Gastroesophageal sphincter (tissue), 4 donors: ENCODE results near the gene PXDC1. TPM values are rescaled to one million over a fixed set of nuclear protein-coding genes. Genes with fewer than 3 reads are reported as not detected.
"Not testable (repeated sequence)": the region's sequence is repeated elsewhere in the genome, so short reads cannot be mapped to it uniquely, and the experiment has no call there.

ENCODE experiments used
- ATAC-seq: fragments of 150-250 bp; one replicate; pipeline ENCODE4 v1.9.1; 2016; ENCODE audit warnings: mild to moderate bottlenecking, moderate library complexity
- H3K27ac ChIP-seq, 4 donors: fragments of 200-600 bp; sonication (generic) in 3 of 4; 1 replicate in 3 of 4; 2 replicates in 1 of 4; pipeline ENCODE4 v1.5.1; 2016 to 2019
- H3K27me3 ChIP-seq: fragments of 200-600 bp; sonication (generic); one replicate; pipeline ENCODE4 v1.5.1; 2019
- H3K36me3 ChIP-seq, 2 donors: fragments of 200-600 bp; sonication (generic); one replicate each; pipeline ENCODE4 v1.5.1; 2019; ENCODE audit warnings: control low read depth in 1 of 2
- H3K4me1 ChIP-seq, 3 donors: fragments of 200-600 bp; sonication (generic); 1 replicate in 2 of 3; 2 replicates in 1 of 3; pipeline ENCODE4 v1.5.1; 2016 to 2019; ENCODE audit warnings: control low read depth in 2 of 3
- H3K4me3 ChIP-seq, 2 donors: fragments of 200-600 bp; sonication (generic); one replicate each; pipeline ENCODE4 v1.5.1; 2019; ENCODE audit warnings: mild to moderate bottlenecking in 1 of 2, moderate library complexity in 1 of 2
- H3K9me3 ChIP-seq, 3 donors: fragments of 200-600 bp; sonication (generic); one replicate each; pipeline ENCODE4 v1.5.1; 2017 to 2019; ENCODE audit warnings: control low read depth in 2 of 3
- CTCF ChIP-seq, 4 experiments: fragments of 200-600 bp in 2 of 4; fragments of 450-650 bp in 2 of 4; sonication (generic) in 1 of 4; IDR thresholded peaks; one replicate each; pipeline ENCODE4 v1.5.1; 2017 to 2019; ENCODE audit warnings: antibody characterized with exemption in 4 of 4, mild to moderate bottlenecking in 2 of 4, moderate library complexity in 2 of 4
- EP300 ChIP-seq: sonication (generic); formaldehyde crosslinking; IDR thresholded peaks from one replicate; pipeline ENCODE4 v1.6.1; 2017; ENCODE audit warnings: antibody characterized with exemption, mild to moderate bottlenecking
- POLR2A ChIP-seq, 2 donors: fragments of 450-650 bp; IDR thresholded peaks; one replicate each; pipeline ENCODE4 v1.6.1; 2017; ENCODE audit warnings: antibody characterized with exemption in 2 of 2, mild to moderate bottlenecking in 2 of 2, moderate library complexity in 1 of 2
- POLR2AphosphoS5 ChIP-seq: sonication (generic); formaldehyde crosslinking; IDR thresholded peaks from one replicate; pipeline ENCODE4 v1.6.1; 2017; ENCODE audit warnings: antibody characterized with exemption
- WGBS, 2 donors: methylation state at CpG; one replicate each; pipeline ENCODE4 v1.1.5; 2018; ENCODE audit warnings: low coverage in 1 of 2; 5-methylcytosine and 5-hydroxymethylcytosine counted together
- total RNA-seq, 4 donors: library from RNA; depleted of rRNA; stranded (reverse); fragments of >200 nt; gene quantifications; one replicate each; pipeline ENCODE4 v1.1.0, GENCODE V29; 2016

Gene PXDC1
- total RNA-seq, 4 donors from 2014 or later: 78.3 to 182 (median 152) TPM

DNA sequence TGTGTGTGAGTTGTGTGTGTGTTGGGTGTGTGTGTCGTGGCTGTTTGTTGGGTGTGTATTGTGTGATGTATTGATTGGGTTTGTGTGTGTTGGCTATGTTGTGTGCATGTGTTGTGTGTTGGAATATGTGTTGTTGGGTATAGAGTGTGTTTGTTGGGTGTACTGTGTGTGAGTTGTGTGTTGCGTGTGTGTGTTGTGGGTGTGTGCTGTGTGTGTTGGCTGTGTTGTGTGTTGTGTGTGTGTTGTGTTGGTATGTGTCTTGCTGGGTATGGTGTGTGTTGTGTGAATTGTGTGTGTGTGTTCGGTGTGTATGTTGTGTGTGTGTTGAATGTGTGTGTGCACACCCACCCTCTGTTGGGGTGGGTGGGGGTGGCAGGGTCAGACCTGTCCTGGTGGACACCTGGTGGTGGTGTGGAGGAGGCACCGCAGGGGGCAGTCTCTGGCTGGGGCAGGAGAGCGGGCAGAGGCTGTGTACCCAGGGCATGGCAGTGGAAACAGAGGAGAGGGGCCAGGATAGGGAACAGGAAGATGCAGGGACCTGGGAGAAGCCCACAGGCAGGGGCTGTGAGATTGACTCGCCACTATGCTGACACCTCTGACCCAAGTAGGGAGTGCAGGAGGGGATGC, 25.5 kb upstream of the PXDC1 start:
- H3K4me1 ChIP-seq: peaks cover 0 to 7% (median 0%) of the 10 kb centered on the region in 3 donors
- no peaks in the 10 kb centered on the region for H3K9me3 ChIP-seq
- TF ChIP-seq CTCF (IDR thresholded peaks at IDR 0.05) (no peak), EP300 (no peak), POLR2AphosphoS5 (no peak), POLR2A (IDR thresholded peaks at IDR 0.05) (no peak)
- no peak overlapping the region for H3K27ac ChIP-seq
- no peaks in the 10 kb centered on the region for H3K27me3 ChIP-seq
- H3K4me3 ChIP-seq: no peak overlapping the region
- ATAC-seq: no peak
- WGBS, 2 donors: 74 to 90% methylated on average over 2 to 3 of the region's 6 CpGs
- H3K36me3 ChIP-seq: no peaks in the 10 kb centered on the region

GRCh38 chr6:3775847-3776246, 24.3 kb upstream of the PXDC1 start:
- H3K27me3 ChIP-seq: no peaks in the 10 kb centered on the region
- ATAC-seq: no peak
- H3K4me3 ChIP-seq: no peak overlapping the region
- no peaks in the 10 kb centered on the region for H3K36me3 ChIP-seq
- no peaks in the 10 kb centered on the region for H3K9me3 ChIP-seq
- no peak overlapping the region for H3K27ac ChIP-seq
- 100% methylated on average over 3 to 4 of the region's 4 CpGs for WGBS, 2 donors
- peaks cover 0 to 7% (median 0%) of the 10 kb centered on the region in 3 donors for H3K4me1 ChIP-seq
- TF ChIP-seq POLR2A (IDR thresholded peaks at IDR 0.05): no peak
- no peak for TF ChIP-seq EP300
- TF ChIP-seq POLR2AphosphoS5: no peak
- no peak for TF ChIP-seq CTCF (IDR thresholded peaks at IDR 0.05)

DNA sequence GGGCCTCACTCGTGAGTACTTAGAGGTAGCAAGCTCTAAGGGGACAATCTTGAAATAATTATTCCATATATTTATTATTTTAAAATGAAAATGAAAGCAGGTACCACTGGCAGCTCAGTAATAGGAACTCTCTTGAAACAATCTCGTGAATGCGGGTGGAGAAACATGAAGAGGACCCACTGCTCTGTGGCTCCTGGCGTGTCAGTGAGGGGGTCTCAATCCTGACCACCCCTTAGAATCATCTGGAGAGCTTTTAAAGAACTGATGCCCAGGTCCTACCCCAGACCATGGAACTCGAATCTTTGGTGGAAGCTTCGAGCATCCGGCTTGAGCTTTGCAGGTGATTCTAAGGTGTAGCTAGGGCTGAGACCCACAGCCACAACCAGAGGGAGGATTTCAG, 23.9 kb upstream of the PXDC1 start:
- Histone ChIP-seq H3K4me3 (no peak overlapping the region), H3K9me3 (no peaks in the 10 kb centered on the region), H3K27me3 (no peaks in the 10 kb centered on the region), H3K27ac (no peak overlapping the region), H3K36me3 (no peaks in the 10 kb centered on the region), H3K4me1 (peaks cover 0 to 7% (median 0%) of the 10 kb centered on the region in 3 donors)
- no peak for ATAC-seq
- no peak for TF ChIP-seq POLR2A (IDR thresholded peaks at IDR 0.05)
- no peak for TF ChIP-seq CTCF (IDR thresholded peaks at IDR 0.05)
- no peak for TF ChIP-seq EP300
- no peak for TF ChIP-seq POLR2AphosphoS5
- WGBS, 2 donors: 87 to 98% methylated on average over 4 to 7 of the region's 7 CpGs

DNA sequence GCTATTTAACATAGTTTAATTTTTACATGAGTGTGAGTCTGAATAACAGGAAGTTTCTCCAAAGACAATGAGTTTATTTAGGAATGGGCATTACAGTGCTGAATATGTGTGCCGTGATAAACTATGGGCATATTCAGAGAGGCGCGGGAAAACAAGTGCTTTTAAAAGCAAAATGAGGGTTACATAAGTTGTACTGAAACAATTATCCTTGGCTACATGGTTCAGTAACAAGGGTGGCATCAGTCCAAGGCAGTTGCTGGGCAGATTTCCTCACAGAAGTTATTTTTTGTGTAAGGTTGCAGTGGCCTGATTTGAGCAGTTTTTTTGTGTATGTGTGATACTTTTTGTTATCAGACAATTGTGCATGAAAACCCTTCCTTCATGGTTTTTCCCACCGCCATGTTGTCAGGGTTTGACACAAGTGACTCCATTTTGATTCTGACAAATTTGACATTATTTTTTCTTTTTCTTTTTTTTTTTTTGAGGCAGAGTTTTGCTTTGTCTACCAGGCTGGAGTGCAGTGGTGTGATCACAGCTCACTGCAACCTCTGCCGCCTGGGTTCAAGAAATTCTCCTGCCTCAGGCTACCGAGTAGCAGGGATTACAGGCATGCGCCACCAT, 22.3 kb upstream of the PXDC1 start:
- no peaks in the 10 kb centered on the region for H3K27me3 ChIP-seq
- H3K4me1 ChIP-seq: peaks cover 0 to 7% (median 0%) of the 10 kb centered on the region in 3 donors
- no peaks in the 10 kb centered on the region for H3K9me3 ChIP-seq
- no peak overlapping the region for H3K4me3 ChIP-seq
- no peaks in the 10 kb centered on the region for H3K36me3 ChIP-seq
- TF ChIP-seq POLR2AphosphoS5 (no peak), CTCF (IDR thresholded peaks at IDR 0.05) (no peak), EP300 (no peak)
- WGBS, 2 donors: 49 to 78% methylated on average over 4 to 6 of the region's 7 CpGs
- H3K27ac ChIP-seq: no peak overlapping the region
- ATAC-seq: peak; percentile 34

- H3K36me3 ChIP-seq, H3K4me3 ChIP-seq, H3K27me3 ChIP-seq, H3K9me3 ChIP-seq, H3K27ac ChIP-seq, ATAC-seq, H3K4me1 ChIP-seq: not testable (repeated sequence)
- WGBS, 2 donors: 87 to 96% methylated on average over 4 to 9 of the region's 12 CpGs
Measured at GRCh38 chr6:3772127-3772999, 20.9 kb upstream of the PXDC1 start.
